NOMO-1 (cell line): ENCODE measurements around the gene CORO2B.
"Not testable (repeated sequence)": the region's sequence is repeated elsewhere in the genome, so short reads cannot be mapped to it uniquely, and the experiment has no call there.

ENCODE experiments used
- DNase-seq, 2 experiments: peaks; one replicate each; lab custom pipeline; 2025; ENCODE audit not compliant: unreplicated experiment in 2 of 2; lab: John Stamatoyannopoulos, UW

Gene CORO2B

GRCh38 chr15:68667800-68668625, 89.2 kb downstream of the CORO2B start:
- no peak for DNase-seq

- no peak for DNase-seq
Measured at GRCh38 chr15:68668926-68669600, 90.3 kb downstream of the CORO2B start.

GRCh38 chr15:68672251-68672650, 93.5 kb downstream of the CORO2B start:
- DNase-seq, result no peak

GRCh38 chr15:68672781-68673205, 94.0 kb downstream of the CORO2B start:
- no peak for DNase-seq

GRCh38 chr15:68674975-68675374, 96.2 kb downstream of the CORO2B start:
- peak; percentile 71 to 90 for DNase-seq

- DNase-seq, result no peak
Measured at GRCh38 chr15:68676011-68676605, 97.3 kb downstream of the CORO2B start.

- no peak for DNase-seq
Measured at GRCh38 chr15:68676926-68677325, 98.1 kb downstream of the CORO2B start.

GRCh38 chr15:68677996-68678395, 99.2 kb downstream of the CORO2B start:
- DNase-seq, result no peak

GRCh38 chr15:68678746-68679145, 100.0 kb downstream of the CORO2B start:
- no peak for DNase-seq

- no peak for DNase-seq
Measured at GRCh38 chr15:68679161-68679560, 100.4 kb downstream of the CORO2B start.

- DNase-seq, result no peak
Measured at GRCh38 chr15:68679961-68680371, 101.2 kb downstream of the CORO2B start.

GRCh38 chr15:68680756-68681155, 102.0 kb downstream of the CORO2B start:
- DNase-seq, result not testable (repeated sequence)

- DNase-seq, result no peak
Measured at GRCh38 chr15:68681836-68682235, 103.0 kb downstream of the CORO2B start.

- DNase-seq, result no peak
Measured at GRCh38 chr15:68682330-68682729, 103.5 kb downstream of the CORO2B start.

GRCh38 chr15:68683026-68683425, 104.2 kb downstream of the CORO2B start:
- DNase-seq, result no peak

- DNase-seq, result no peak
Measured at GRCh38 chr15:68683551-68683950, 104.8 kb downstream of the CORO2B start.

- DNase-seq, result no peak
Measured at GRCh38 chr15:68684476-68684875, 105.7 kb downstream of the CORO2B start.

GRCh38 chr15:68687136-68687735, 108.4 kb downstream of the CORO2B start:
- no peak for DNase-seq

GRCh38 chr15:68691705-68692104, 112.9 kb downstream of the CORO2B start:
- DNase-seq, result no peak

GRCh38 chr15:68693071-68693470, 114.3 kb downstream of the CORO2B start:
- DNase-seq, result no peak

- DNase-seq, result no peak
Measured at GRCh38 chr15:68694111-68694510, 115.3 kb downstream of the CORO2B start.
